GM12878 (cell line): ENCODE results near the gene CBX8. TPM values are rescaled to one million over a fixed set of nuclear protein-coding genes. Genes with fewer than 3 reads are reported as not detected.

Experiments
- ATAC-seq: fragments of 200-7000 bp; cut with Tn5 transposase; 3 replicates; pipeline ENCODE4 v1.9.1; 2020; ENCODE audit warnings: mild to moderate bottlenecking, moderate library complexity
- BruUV-seq: library from RNA; stranded (reverse); fragments of 400-500 nt; replicated peaks from 2 replicates; lab custom pipeline; 2021; lab: Mats Ljungman, UMichigan
- CTCF ChIA-PET: fragments of 300-600 bp; sonication (Branson Sonifier 250); formaldehyde crosslinking; extraction: SDS; loops from one replicate; lab custom pipeline; 2021; ENCODE audit warnings: inconsistent platforms; lab: Yijun Ruan, JAX
- POLR2A ChIA-PET: fragments of 350-600 bp; formaldehyde crosslinking; extraction: SDS; loops from one replicate; lab custom pipeline; 2021; ENCODE audit warnings: inconsistent platforms; lab: Charles Lee
- RAD21 ChIA-PET: fragments of 300-600 bp; sonication (Branson Sonifier 250); formaldehyde crosslinking; loops from one replicate; lab custom pipeline; 2023; ENCODE audit warnings: antibody characterized with exemption; ENCODE audit not compliant: unreplicated experiment; lab: Charles Lee
- SMC1A ChIA-PET: fragments of 300-600 bp; sonication (Branson Sonifier 250); formaldehyde crosslinking; loops from one replicate; lab custom pipeline; 2023; ENCODE audit not compliant: unreplicated experiment, uncharacterized antibody; lab: Charles Lee
- DNase-seq: peaks from one replicate; pipeline ENCODE4 v3.0.0-alpha.2; 2011; ENCODE audit warnings: low read depth, low spot score
- FAIRE-seq: peaks from 3 replicates; lab custom pipeline; 2011; peaks lifted over from hg19 to GRCh38; lab: Jason Lieb, UNC
- H2AFZ ChIP-seq: 2 replicates; pipeline ENCODE4 v1.6.0; 2011; ENCODE audit warnings: low read depth, low read length, control low read depth; ENCODE audit not compliant: control insufficient read depth
- H3K27ac ChIP-seq: 2 replicates; pipeline ENCODE4 v1.5.1; 2011; ENCODE audit warnings: control low read depth; ENCODE audit not compliant: control insufficient read depth, insufficient read depth
- H3K27me3 ChIP-seq, 2 experiments: replicated peaks in 1 of 2; 2 replicates each; pipeline versions ENCODE4 v1.6.0 to v1.6.1; 2011; ENCODE audit warnings: low read length in 1 of 2; ENCODE audit not compliant: control insufficient read depth in 2 of 2, insufficient read depth in 2 of 2
- H3K36me3 ChIP-seq, 2 experiments: 2 replicates each; pipeline ENCODE4 v1.5.1; 2011; ENCODE audit warnings: low read length in 1 of 2; ENCODE audit not compliant: control insufficient read depth in 2 of 2, insufficient read depth in 2 of 2
- H3K4me1 ChIP-seq: 2 replicates; pipeline ENCODE4 v1.6.1; 2011; ENCODE audit warnings: mild to moderate bottlenecking, low read length, moderate library complexity, mixed read lengths; ENCODE audit not compliant: control insufficient read depth, insufficient read depth
- H3K4me2 ChIP-seq: 2 replicates; pipeline ENCODE4 v1.6.0; 2011; ENCODE audit warnings: control low read depth; ENCODE audit not compliant: control insufficient read depth, insufficient read depth
- H3K4me3 ChIP-seq: fragments of 200-600 bp; sonication (generic); 2 replicates; pipeline ENCODE4 v1.5.1; 2016
- H3K79me2 ChIP-seq: 2 replicates; pipeline ENCODE4 v1.6.0; 2011; ENCODE audit warnings: low read length; ENCODE audit not compliant: control insufficient read depth, insufficient read depth
- H3K9ac ChIP-seq: 2 replicates; pipeline ENCODE4 v1.8.0; 2011; ENCODE audit warnings: low read length, control low read depth, mixed read lengths; ENCODE audit not compliant: control insufficient read depth, insufficient read depth
- H3K9me3 ChIP-seq: replicated peaks from 3 replicates; pipeline ENCODE4 v1.5.1; 2011; ENCODE audit warnings: mild to moderate bottlenecking, low read length; ENCODE audit not compliant: control insufficient read depth, insufficient read depth
- H4K20me1 ChIP-seq: 2 replicates; pipeline ENCODE4 v1.6.0; 2011; ENCODE audit not compliant: control insufficient read depth, insufficient read depth
- PKNOX1 ChIP-seq: fragments of 450-650 bp; IDR thresholded peaks from 2 replicates; pipeline ENCODE4 v1.6.1; 2016; ENCODE audit warnings: mild to moderate bottlenecking
- POLR2A ChIP-seq: IDR thresholded peaks from 2 replicates; pipeline ENCODE4 v1.6.1; 2011; ENCODE audit warnings: low read depth, mild to moderate bottlenecking, low read length
- SMAD1 ChIP-seq: fragments of 450-650 bp; IDR thresholded peaks from 2 replicates; pipeline ENCODE4 v1.6.1; 2018; ENCODE audit warnings: mild to moderate bottlenecking, low read depth; ENCODE audit not compliant: partially characterized antibody
- SMARCA5 ChIP-seq: fragments of 450-650 bp; IDR thresholded peaks from 2 replicates; pipeline ENCODE4 v1.6.1; 2017; ENCODE audit warnings: mild to moderate bottlenecking
- WGBS: methylation state at CpG from one replicate; pipeline ENCODE4 v1.1.6; 2016; ENCODE audit warnings: low lambda C conversion rate; ENCODE audit not compliant: insufficient replicate concordance, insufficient coverage; ENCODE audit errors: missing lambda C conversion rate; 5-methylcytosine and 5-hydroxymethylcytosine counted together
- in situ Hi-C: fragments of 300-500 bp; cut with MboI; formaldehyde crosslinking; loops from 9 replicates; pipeline ENCODE4 v1.14.3; 2018; ENCODE audit warnings: mixed read lengths
- intact Hi-C: fragments of 100-400 bp; cut with micrococcal nuclease; formaldehyde crosslinking; loops from one replicate; pipeline ENCODE4 v1.14.2; 2022; ENCODE audit not compliant: unreplicated experiment
- polyA plus RNA-seq, 11 experiments: library from polyadenylated mRNA; depleted of rRNA in 4 of 11; unstranded in 6 of 11; stranded (reverse) in 5 of 11; fragments of >200 nt; fragmentation: Nextera tagmentation in 4 of 11; fragmentation: Illumina TruSeq in 1 of 11; extraction: Ambion mirVana in 4 of 11; extraction: Trizol in 1 of 11; gene quantifications; 1 replicate in 1 of 11; 2 replicates in 10 of 11; pipeline versions ENCODE4 v1.2.1 to v1.2.3, GENCODE V29; 2011 to 2016; ENCODE audit warnings: inconsistent platforms in 2 of 11, missing spikeins in 2 of 11, low read depth in 1 of 11
- total RNA-seq, 4 experiments: library from RNA; depleted of rRNA in 3 of 4; stranded (reverse); fragments of >200 nt in 3 of 4; fragmentation: Illumina TruSeq in 1 of 4; extraction: Trizol in 1 of 4; gene quantifications; 2 replicates each; pipeline versions ENCODE4 v1.2.1 to v1.2.3, GENCODE V29; 2013 to 2021

CBX8 gene
- total and polyA plus RNA-seq, 10 of the 15 experiments (the other 5 are each of a cell fraction or from before 2014, with no cell fraction given), result 0.03 to 6.7 (median 1.9) TPM

GRCh38 chr17:79835470-79835899 is 38.6 kb upstream of the CBX8 start:
- Histone ChIP-seq H3K79me2 (peaks cover 22% of the 10 kb centered on the region), H4K20me1 (0 out of 2 replicates have a peak, but pooled peaks cover 5% of the 10 kb centered on the region), H3K4me1 (peaks cover 13% of the 10 kb centered on the region), H3K4me2 (no peak overlapping the region), H3K9me3 (no peaks in the 10 kb centered on the region), H3K36me3 (peaks cover 0 to 17% of the 10 kb centered on the region in 2 experiments; a peak in 2 of 4 replicates), H2AFZ (no peak overlapping the region), H3K27me3 (peaks cover 2 to 6% of the 10 kb centered on the region in 2 experiments; a peak in 3 of 4 replicates), H3K9ac (no peak overlapping the region)
- FAIRE-seq (no peak), ATAC-seq (no peak), DNase-seq (no peak)
- BruUV-seq, result no TSS peak
- POLR2A ChIA-PET, result interaction anchor here (0.8 to 1.2 kb wide), 2 partner anchors 24 to 39 kb away, joined by 3 to 4 read pairs; partner anchors contain the start of gene CBX8
- RAD21 ChIA-PET, result interaction anchor here (1.0 to 2.1 kb wide), 2 partner anchors 26 to 39 kb away, joined by 3 to 10 read pairs; partner anchors contain the start of gene CBX8
- WGBS, result 85% methylated on average over 13 of the region's 13 CpGs
- CTCF ChIA-PET, result interaction anchor here (1.1 to 3.3 kb wide), 7 partner anchors 10 to 135 kb away, joined by 3 to 19 read pairs (median 4); no protein-coding TSS in a partner anchor
- in situ Hi-C loops, result no loop called here
- TF ChIP-seq SMARCA5 (no peak), PKNOX1 (no peak), SMAD1 (no peak), POLR2A (0 out of 2 replicates have a peak, but pooled peaks have one; percentile 10)
- TF ChIP-seq, all 136 proteins: peak for 1
- H3K4me3 ChIP-seq, result no peak overlapping the region
- SMC1A ChIA-PET, result interaction anchor here (1.0 to 1.2 kb wide), 4 partner anchors 17 to 46 kb away, joined by 3 read pairs; no protein-coding TSS in a partner anchor
- intact Hi-C loops, result loop anchor here (5.0 kb wide), 2 partner anchors 33 to 88 kb away; no protein-coding TSS in a partner anchor
- no peak overlapping the region for H3K27ac ChIP-seq
